CD4-positive, alpha-beta T cell (primary cell): ENCODE measurements around the gene TMEM129. TPM values are rescaled to one million over a fixed set of nuclear protein-coding genes. Genes with fewer than 3 reads are reported as not detected.

ENCODE experiments used
- ATAC-seq: fragments of 200-7000 bp; cut with Tn5 transposase; one replicate; pipeline ENCODE4 v1.10.0; 2022; ENCODE audit warnings: mild to moderate bottlenecking; ENCODE audit not compliant: poor library complexity
- CTCF ChIA-PET: fragments of 350-600 bp; sonication (Branson Sonifier 250); formaldehyde crosslinking; loops from one replicate; lab custom pipeline; 2021; ENCODE audit warnings: antibody characterized with exemption, inconsistent platforms; lab: Charles Lee
- POLR2A ChIA-PET: fragments of 350-600 bp; sonication (Branson Sonifier 250); formaldehyde crosslinking; loops from one replicate; lab custom pipeline; 2021; ENCODE audit warnings: antibody characterized with exemption, inconsistent platforms; lab: Charles Lee
- DNase-seq, 14 experiments: peaks; one replicate each; pipeline ENCODE4 v3.0.0-alpha.2; 2013 to 2020; ENCODE audit warnings: mixed read lengths in 2 of 14
- H3K27ac ChIP-seq, 2 donors: one replicate each; pipeline versions ENCODE4 v1.5.1 to v1.7.0; 2013; ENCODE audit warnings: low read length in 2 of 2, low read depth in 1 of 2, mild to moderate bottlenecking in 1 of 2
- H3K27me3 ChIP-seq, 2 experiments: 1 replicate in 1 of 2; 2 replicates in 1 of 2; pipeline versions ENCODE4 v1.6.1 to v1.7.0; 2013; ENCODE audit warnings: low read length in 2 of 2, control low read depth in 1 of 2, mild to moderate bottlenecking in 1 of 2, moderate library complexity in 1 of 2; ENCODE audit not compliant: insufficient read depth in 2 of 2, control insufficient read depth in 1 of 2
- H3K36me3 ChIP-seq: one replicate; pipeline ENCODE4 v1.6.1; 2013; ENCODE audit warnings: low read length, control low read depth; ENCODE audit not compliant: insufficient read depth
- H3K4me1 ChIP-seq: one replicate; pipeline ENCODE4 v1.6.1; 2013; ENCODE audit warnings: low read length, control low read depth; ENCODE audit not compliant: insufficient read depth
- H3K4me3 ChIP-seq: one replicate; pipeline ENCODE4 v1.5.1; 2013; ENCODE audit warnings: mild to moderate bottlenecking, low read length, moderate library complexity
- H3K9me3 ChIP-seq, 2 experiments: 1 replicate in 1 of 2; 2 replicates in 1 of 2; pipeline versions ENCODE4 v1.6.1 to v1.7.0; 2013; ENCODE audit warnings: low read length in 2 of 2, mild to moderate bottlenecking in 2 of 2, control low read depth in 1 of 2, moderate library complexity in 1 of 2; ENCODE audit not compliant: control insufficient read depth in 1 of 2, insufficient read depth in 1 of 2
- H3K27ac Mint-ChIP-seq: one replicate; pipeline ENCODE4 v1.8.0; 2020; ENCODE audit warnings: mixed read lengths
- H3K27me3 Mint-ChIP-seq: one replicate; pipeline ENCODE4 v1.8.0; 2021; ENCODE audit warnings: mixed read lengths
- H3K36me3 Mint-ChIP-seq: one replicate; pipeline ENCODE4 v1.8.0; 2021; ENCODE audit warnings: low read depth, mixed read lengths
- H3K4me1 Mint-ChIP-seq: one replicate; pipeline ENCODE4 v1.8.0; 2021; ENCODE audit warnings: low read depth, mixed read lengths
- H3K4me3 Mint-ChIP-seq: one replicate; pipeline ENCODE4 v1.8.0; 2020; ENCODE audit warnings: mild to moderate bottlenecking, mixed read lengths
- H3K9me3 Mint-ChIP-seq: one replicate; pipeline ENCODE4 v1.8.0; 2020; ENCODE audit warnings: mixed read lengths
- CTCF ChIP-seq: fragments of 200-600 bp; IDR thresholded peaks from one replicate; pipeline ENCODE4 v1.8.0; 2022; ENCODE audit warnings: antibody characterized with exemption, mild to moderate bottlenecking
- intact Hi-C, 2 experiments: fragments of 100-400 bp; cut with DNase I in 1 of 2; cut with micrococcal nuclease in 1 of 2; formaldehyde crosslinking; loops; one replicate each; pipeline versions ENCODE4 v1.15.1 to v1.9.0; 2023 to 2025; cut with DNase I, micrococcal nuclease
- total RNA-seq, 174 experiments: library from RNA in 2 of 174; stranded (reverse) in 2 of 174; gene quantifications; one replicate each; pipeline ENCODE4 v1.2.3 and lab custom pipeline; 2021 to 2026

TMEM129 gene
- total RNA-seq, 2 experiments from 2014 or later: 17.2 to 17.6 TPM

DNA sequence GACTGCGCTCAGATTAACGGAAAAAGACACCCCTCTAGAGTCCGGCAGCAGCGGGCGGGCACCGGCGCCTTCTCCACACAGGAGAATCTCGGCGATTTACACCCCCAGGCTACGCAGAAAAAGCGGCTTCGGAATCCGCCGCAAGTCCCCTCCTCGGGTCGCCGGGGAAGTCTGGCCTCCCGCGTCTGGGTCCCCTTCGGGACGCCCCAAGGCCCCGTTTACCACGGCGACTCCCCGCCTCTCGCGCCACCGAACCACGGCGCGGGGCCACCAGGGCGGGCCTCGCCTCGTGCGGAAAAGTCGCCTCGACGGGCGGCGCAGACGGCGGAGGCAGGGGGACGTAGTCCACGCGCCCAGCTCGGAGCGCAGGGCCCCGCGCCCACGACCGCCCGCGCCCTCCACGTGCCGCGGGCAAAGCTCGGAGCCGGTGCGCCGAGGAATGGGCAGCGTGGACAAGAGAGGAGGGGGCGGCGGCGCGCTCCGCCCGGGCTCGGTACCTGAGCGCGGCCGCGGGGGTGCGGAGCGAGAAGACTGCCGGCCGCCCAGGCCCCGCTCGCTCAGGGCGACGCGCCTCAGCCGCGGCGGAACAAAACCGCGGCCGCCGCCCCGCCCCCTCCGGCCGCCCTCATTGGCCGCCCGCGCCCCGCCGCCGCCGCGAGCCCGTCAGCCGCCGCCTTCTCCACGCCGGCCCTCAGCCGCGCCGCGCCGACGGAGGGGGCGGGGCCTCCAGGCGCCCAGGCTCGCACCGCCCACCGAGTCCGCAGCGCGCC, 37.2 kb downstream of the TMEM129 start, which contains the start of gene FAM53A:
TSS of gene FAM53A (minus strand) at position 578 of the 770 bp plus-strand sequence. CDS start 15,572 bp downstream, outside the sequence.
- DNase-seq (peak in 11 of 14 experiments; percentile 7 to 96 (median 41)), ATAC-seq (peak; percentile 91)
- no peaks in the 10 kb centered on the region for H3K36me3 Mint-ChIP-seq
- no peaks in the 10 kb centered on the region for H3K9me3 Mint-ChIP-seq
- no peak for TF ChIP-seq CTCF
- Histone ChIP-seq H3K36me3 (no peaks in the 10 kb centered on the region), H3K27ac (no peak within 1 kb of the TSS), H3K9me3 (no peaks in the 10 kb centered on the region), H3K27me3 (no peaks in the 10 kb centered on the region), H3K4me3 (peak within 1 kb of the TSS; percentile 58), H3K4me1 (peaks cover 19% of the 10 kb centered on the region)
- CTCF ChIA-PET: interaction anchor here (1.1 to 1.4 kb wide), 2 partner anchors 9 to 42 kb away, joined by 3 to 6 read pairs; no protein-coding TSS in a partner anchor
- POLR2A ChIA-PET: interaction anchor here (1.1 to 1.9 kb wide), 5 partner anchors 9 to 325 kb away, joined by 3 to 10 read pairs (median 7); partner anchors contain the start of genes NELFA and SLBP
- intact Hi-C loops: loop anchor here (1.0 to 10.0 kb wide), 6 partner anchors 28 to 851 kb away; partner anchors contain the start of genes FAM193A (in 1 of the 2), GAK (in 1 of the 2), LETM1 (in 1 of the 2) and SLBP (in 1 of the 2)
- H3K4me1 Mint-ChIP-seq: peaks cover 13% of the 10 kb centered on the region
- H3K27ac Mint-ChIP-seq: peak within 1 kb of the TSS; percentile 85
- H3K27me3 Mint-ChIP-seq: no peaks in the 10 kb centered on the region
- peak within 1 kb of the TSS; percentile 93 for H3K4me3 Mint-ChIP-seq

DNA sequence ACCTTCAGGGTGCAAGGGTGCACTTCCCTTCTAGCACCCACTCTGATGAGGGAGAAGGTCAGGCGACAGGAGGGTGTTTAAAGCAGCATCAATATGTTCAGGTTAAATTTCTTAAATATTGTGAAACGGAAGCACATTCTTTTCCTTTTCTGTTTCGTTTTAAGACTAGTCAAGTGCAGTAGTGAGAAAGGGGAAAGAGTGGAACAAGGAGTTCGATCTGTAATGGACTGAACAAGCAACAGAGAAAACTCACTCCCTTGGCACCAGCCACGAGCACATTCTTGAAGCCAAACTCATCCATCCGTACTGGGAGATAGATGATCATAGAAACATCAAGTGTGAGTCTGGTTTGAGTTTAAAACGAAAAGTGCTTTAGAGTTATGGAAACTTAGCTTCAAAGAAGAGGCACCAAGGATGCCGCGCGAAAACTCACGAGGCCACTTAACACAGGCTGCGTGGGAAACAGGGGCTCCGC, 37.8 kb downstream of the TMEM129 start:
- Histone ChIP-seq H3K4me3 (peak overlapping the region; percentile 58), H3K27ac (no peak overlapping the region), H3K36me3 (no peaks in the 10 kb centered on the region), H3K4me1 (peaks cover 19% of the 10 kb centered on the region), H3K9me3 (no peaks in the 10 kb centered on the region), H3K27me3 (no peaks in the 10 kb centered on the region)
- peak overlapping the region; percentile 85 for H3K27ac Mint-ChIP-seq
- H3K9me3 Mint-ChIP-seq: no peaks in the 10 kb centered on the region
- ChIA-PET CTCF (interaction anchor here (1.1 to 1.4 kb wide), 3 partner anchors 10 to 44 kb away, joined by 3 to 6 read pairs (median 3); no protein-coding TSS in a partner anchor), POLR2A (interaction anchor here (1.1 to 1.9 kb wide), 5 partner anchors 10 to 326 kb away, joined by 3 to 10 read pairs (median 7); partner anchors contain the start of genes NELFA and SLBP)
- H3K27me3 Mint-ChIP-seq: no peaks in the 10 kb centered on the region
- peak in 4 of 14 experiments; percentile 9 to 59 (median 16) for DNase-seq
- H3K4me1 Mint-ChIP-seq: peaks cover 13% of the 10 kb centered on the region
- ATAC-seq: peak; percentile 5
- H3K36me3 Mint-ChIP-seq: no peaks in the 10 kb centered on the region
- peak overlapping the region; percentile 93 for H3K4me3 Mint-ChIP-seq
- TF ChIP-seq CTCF: no peak
- intact Hi-C loops: loop anchor here (5.0 to 10.0 kb wide), 4 partner anchors 39 to 852 kb away; partner anchors contain the start of genes FAM193A (in 1 of the 2), GAK (in 1 of the 2), LETM1 (in 1 of the 2) and TACC3 (in 1 of the 2)

- H3K27ac Mint-ChIP-seq: peak overlapping the region; percentile 85
- H3K4me3 Mint-ChIP-seq: peak overlapping the region; percentile 93
- POLR2A ChIA-PET: interaction anchor here (1.7 to 1.9 kb wide), 4 partner anchors 10 to 326 kb away, joined by 5 to 10 read pairs (median 8); partner anchors contain the start of genes NELFA and SLBP
- Histone ChIP-seq H3K4me1 (peaks cover 19% of the 10 kb centered on the region), H3K9me3 (no peaks in the 10 kb centered on the region), H3K27ac (no peak overlapping the region), H3K36me3 (no peaks in the 10 kb centered on the region), H3K27me3 (no peaks in the 10 kb centered on the region), H3K4me3 (peak overlapping the region; percentile 58)
- CTCF ChIA-PET: interaction anchor here (1.1 to 1.4 kb wide), 3 partner anchors 10 to 45 kb away, joined by 3 to 6 read pairs (median 3); no protein-coding TSS in a partner anchor
- DNase-seq (no peak), ATAC-seq (no peak)
- no peak for TF ChIP-seq CTCF
- H3K27me3 Mint-ChIP-seq: no peaks in the 10 kb centered on the region
- no peaks in the 10 kb centered on the region for H3K9me3 Mint-ChIP-seq
- intact Hi-C loops: loop anchor here (5.0 to 10.0 kb wide), 4 partner anchors 39 to 852 kb away; partner anchors contain the start of genes FAM193A (in 1 of the 2), GAK (in 1 of the 2), LETM1 (in 1 of the 2) and TACC3 (in 1 of the 2)
- H3K36me3 Mint-ChIP-seq: no peaks in the 10 kb centered on the region
- peaks cover 13% of the 10 kb centered on the region for H3K4me1 Mint-ChIP-seq
These were observed 38.3 kb downstream of the TMEM129 start for GRCh38 chr4:1682860-1683259.
